SK-N-SH treated with all-trans-retinoic acid at 6 μM for 48 hours (cell line): ENCODE measurements around the gene OPA3.

ENCODE experiments used
- ATAC-seq: fragments of 200-7000 bp; cut with Tn5 transposase; 3 replicates; pipeline ENCODE4 v1.9.1; 2020; ENCODE audit warnings: mild to moderate bottlenecking, moderate library complexity
- ARNTL ChIP-seq: fragments of 450-650 bp; formaldehyde crosslinking; IDR thresholded peaks from 2 replicates; pipeline ENCODE4 v1.5.0; 2020; ENCODE audit warnings: low read depth, mild to moderate bottlenecking, moderate library complexity, borderline replicate concordance
- BACH2 ChIP-seq: fragments of 250-450 bp; sonication (Bioruptor Pico); IDR thresholded peaks from 2 replicates; pipeline ENCODE4 v1.9.0; 2021; ENCODE audit warnings: mild to moderate bottlenecking, borderline replicate concordance
- CSDC2 ChIP-seq: fragments of 250-450 bp; sonication (Bioruptor Pico); IDR thresholded peaks from 2 replicates; pipeline ENCODE4 v1.5.0; 2020; ENCODE audit warnings: mild to moderate bottlenecking, moderate library complexity
- ESRRG ChIP-seq: fragments of 250-450 bp; sonication (Bioruptor Pico); IDR thresholded peaks from 2 replicates; pipeline ENCODE4 v1.6.1; 2021; ENCODE audit warnings: mild to moderate bottlenecking
- GLIS3 ChIP-seq: fragments of 250-450 bp; sonication (Bioruptor Pico); IDR thresholded peaks from 2 replicates; pipeline ENCODE4 v1.5.0; 2020; ENCODE audit warnings: mild to moderate bottlenecking, moderate library complexity
- ISL1 ChIP-seq: fragments of 250-450 bp; sonication (Bioruptor Pico); IDR thresholded peaks from 2 replicates; pipeline ENCODE4 v2.1.2; 2022; ENCODE audit warnings: mild to moderate bottlenecking, moderate library complexity
- OSR1 ChIP-seq: fragments of 250-450 bp; sonication (Bioruptor Pico); IDR thresholded peaks from 2 replicates; pipeline ENCODE4 v1.8.0; 2022; ENCODE audit warnings: moderate library complexity, mild to moderate bottlenecking, inconsistent platforms
- PPARA ChIP-seq: fragments of 250-450 bp; sonication (Bioruptor Pico); IDR thresholded peaks from 2 replicates; pipeline ENCODE4 v1.5.0; 2020; ENCODE audit warnings: mild to moderate bottlenecking, borderline replicate concordance
- RARB ChIP-seq: fragments of 250-450 bp; sonication (Bioruptor Pico); IDR thresholded peaks from 2 replicates; pipeline ENCODE4 v1.8.0; 2021; ENCODE audit warnings: mild to moderate bottlenecking, moderate library complexity
- SNAI2 ChIP-seq: fragments of 250-450 bp; sonication (Bioruptor Pico); IDR thresholded peaks from 2 replicates; pipeline ENCODE4 v1.5.0; 2020; ENCODE audit warnings: mild to moderate bottlenecking, moderate library complexity
- TCF4 ChIP-seq: fragments of 250-450 bp; sonication (Bioruptor Pico); IDR thresholded peaks from 2 replicates; pipeline ENCODE4 v1.8.0; 2021; ENCODE audit warnings: mild to moderate bottlenecking, moderate library complexity, borderline replicate concordance
- TOX ChIP-seq: fragments of 250-450 bp; sonication (Bioruptor Pico); IDR thresholded peaks from 2 replicates; pipeline ENCODE4 v1.8.0; 2021; ENCODE audit warnings: mild to moderate bottlenecking, moderate library complexity, borderline replicate concordance
- ZC3H10 ChIP-seq: fragments of 250-450 bp; sonication (Bioruptor Pico); IDR thresholded peaks from 2 replicates; pipeline ENCODE4 v1.5.1; 2021; ENCODE audit warnings: mild to moderate bottlenecking, moderate library complexity
- ZFP30 ChIP-seq: fragments of 450-650 bp; formaldehyde crosslinking; IDR thresholded peaks from 2 replicates; pipeline ENCODE4 v1.5.0; 2022; ENCODE audit warnings: mild to moderate bottlenecking, moderate library complexity
- ZNF565 ChIP-seq: fragments of 450-650 bp; formaldehyde crosslinking; conservative IDR thresholded peaks from 2 replicates; pipeline ENCODE4 v1.5.0; 2020; ENCODE audit warnings: low read depth, mild to moderate bottlenecking, moderate library complexity
- ZNF70 ChIP-seq: fragments of 450-650 bp; formaldehyde crosslinking; IDR thresholded peaks from 2 replicates; pipeline ENCODE4 v1.5.0; 2020; ENCODE audit warnings: mild to moderate bottlenecking, moderate library complexity
- ZNF8 ChIP-seq: fragments of 450-650 bp; formaldehyde crosslinking; IDR thresholded peaks from 2 replicates; pipeline ENCODE4 v1.5.0; 2020; ENCODE audit warnings: mild to moderate bottlenecking, moderate library complexity
- TF ChIP-seq, protein P1 (sequence below): fragments of 250-450 bp; sonication (Bioruptor Pico); IDR thresholded peaks from 2 replicates; pipeline ENCODE4 v1.5.1; 2021; ENCODE audit warnings: mild to moderate bottlenecking, moderate library complexity
- TF ChIP-seq, protein P2 (sequence below): fragments of 250-450 bp; sonication (Bioruptor Pico); IDR thresholded peaks from 2 replicates; pipeline ENCODE4 v1.5.0; 2020; ENCODE audit warnings: mild to moderate bottlenecking, moderate library complexity
- TF ChIP-seq, protein P3 (sequence below): fragments of 250-450 bp; sonication (Bioruptor Pico); IDR thresholded peaks from 2 replicates; pipeline ENCODE4 v1.8.0; 2020; ENCODE audit warnings: mild to moderate bottlenecking, moderate library complexity, borderline replicate concordance
- TF ChIP-seq, protein P4 (sequence below): fragments of 250-450 bp; sonication (Bioruptor Pico); IDR thresholded peaks from 2 replicates; pipeline ENCODE4 v1.8.0; 2021; ENCODE audit warnings: low read depth, mild to moderate bottlenecking, moderate library complexity, borderline replicate concordance

Gene OPA3

DNA sequence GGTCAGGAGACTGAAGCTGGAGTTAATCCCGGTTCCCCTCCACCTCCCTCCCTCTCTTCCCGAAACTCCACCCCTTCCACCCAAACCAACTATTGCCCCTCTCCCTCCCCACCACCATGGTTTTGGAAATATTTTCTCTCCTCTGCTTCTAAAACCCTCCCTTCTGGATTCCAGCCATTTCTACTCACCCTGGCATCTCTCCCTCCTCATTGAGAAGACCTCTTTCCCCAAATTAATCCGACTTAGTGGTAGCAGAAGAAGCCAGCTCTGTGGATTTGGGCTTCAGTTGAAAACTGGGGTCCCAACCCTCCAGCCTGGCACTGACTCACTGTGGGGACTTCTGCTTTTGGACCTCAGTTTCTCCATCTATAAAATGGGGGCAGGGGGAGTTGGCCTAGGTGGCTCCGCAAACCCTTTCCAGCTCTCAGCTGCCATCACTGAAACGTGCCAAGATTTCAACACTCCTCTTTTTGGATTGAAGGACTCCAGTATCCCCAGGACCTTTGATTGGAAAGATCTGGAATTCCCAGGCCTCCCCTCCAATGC lies 15.8 kb upstream of the OPA3 start:
- no peak for ATAC-seq
- TF ChIP-seq ZNF8, result no peak
- TF ChIP-seq, protein P1, sequence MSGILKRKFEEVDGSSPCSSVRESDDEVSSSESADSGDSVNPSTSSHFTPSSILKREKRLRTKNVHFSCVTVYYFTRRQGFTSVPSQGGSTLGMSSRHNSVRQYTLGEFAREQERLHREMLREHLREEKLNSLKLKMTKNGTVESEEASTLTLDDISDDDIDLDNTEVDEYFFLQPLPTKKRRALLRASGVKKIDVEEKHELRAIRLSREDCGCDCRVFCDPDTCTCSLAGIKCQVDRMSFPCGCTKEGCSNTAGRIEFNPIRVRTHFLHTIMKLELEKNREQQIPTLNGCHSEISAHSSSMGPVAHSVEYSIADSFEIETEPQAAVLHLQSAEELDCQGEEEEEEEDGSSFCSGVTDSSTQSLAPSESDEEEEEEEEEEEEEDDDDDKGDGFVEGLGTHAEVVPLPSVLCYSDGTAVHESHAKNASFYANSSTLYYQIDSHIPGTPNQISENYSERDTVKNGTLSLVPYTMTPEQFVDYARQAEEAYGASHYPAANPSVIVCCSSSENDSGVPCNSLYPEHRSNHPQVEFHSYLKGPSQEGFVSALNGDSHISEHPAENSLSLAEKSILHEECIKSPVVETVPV (CRISPR knock-in tag), result no peak
- TF ChIP-seq, protein P2, sequence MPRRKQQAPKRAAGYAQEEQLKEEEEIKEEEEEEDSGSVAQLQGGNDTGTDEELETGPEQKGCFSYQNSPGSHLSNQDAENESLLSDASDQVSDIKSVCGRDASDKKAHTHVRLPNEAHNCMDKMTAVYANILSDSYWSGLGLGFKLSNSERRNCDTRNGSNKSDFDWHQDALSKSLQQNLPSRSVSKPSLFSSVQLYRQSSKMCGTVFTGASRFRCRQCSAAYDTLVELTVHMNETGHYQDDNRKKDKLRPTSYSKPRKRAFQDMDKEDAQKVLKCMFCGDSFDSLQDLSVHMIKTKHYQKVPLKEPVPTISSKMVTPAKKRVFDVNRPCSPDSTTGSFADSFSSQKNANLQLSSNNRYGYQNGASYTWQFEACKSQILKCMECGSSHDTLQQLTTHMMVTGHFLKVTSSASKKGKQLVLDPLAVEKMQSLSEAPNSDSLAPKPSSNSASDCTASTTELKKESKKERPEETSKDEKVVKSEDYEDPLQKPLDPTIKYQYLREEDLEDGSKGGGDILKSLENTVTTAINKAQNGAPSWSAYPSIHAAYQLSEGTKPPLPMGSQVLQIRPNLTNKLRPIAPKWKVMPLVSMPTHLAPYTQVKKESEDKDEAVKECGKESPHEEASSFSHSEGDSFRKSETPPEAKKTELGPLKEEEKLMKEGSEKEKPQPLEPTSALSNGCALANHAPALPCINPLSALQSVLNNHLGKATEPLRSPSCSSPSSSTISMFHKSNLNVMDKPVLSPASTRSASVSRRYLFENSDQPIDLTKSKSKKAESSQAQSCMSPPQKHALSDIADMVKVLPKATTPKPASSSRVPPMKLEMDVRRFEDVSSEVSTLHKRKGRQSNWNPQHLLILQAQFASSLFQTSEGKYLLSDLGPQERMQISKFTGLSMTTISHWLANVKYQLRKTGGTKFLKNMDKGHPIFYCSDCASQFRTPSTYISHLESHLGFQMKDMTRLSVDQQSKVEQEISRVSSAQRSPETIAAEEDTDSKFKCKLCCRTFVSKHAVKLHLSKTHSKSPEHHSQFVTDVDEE, result no peak
- no peak for TF ChIP-seq ESRRG
- TF ChIP-seq TCF4 (CRISPR knock-in tag), result no peak
- TF ChIP-seq, protein P3, sequence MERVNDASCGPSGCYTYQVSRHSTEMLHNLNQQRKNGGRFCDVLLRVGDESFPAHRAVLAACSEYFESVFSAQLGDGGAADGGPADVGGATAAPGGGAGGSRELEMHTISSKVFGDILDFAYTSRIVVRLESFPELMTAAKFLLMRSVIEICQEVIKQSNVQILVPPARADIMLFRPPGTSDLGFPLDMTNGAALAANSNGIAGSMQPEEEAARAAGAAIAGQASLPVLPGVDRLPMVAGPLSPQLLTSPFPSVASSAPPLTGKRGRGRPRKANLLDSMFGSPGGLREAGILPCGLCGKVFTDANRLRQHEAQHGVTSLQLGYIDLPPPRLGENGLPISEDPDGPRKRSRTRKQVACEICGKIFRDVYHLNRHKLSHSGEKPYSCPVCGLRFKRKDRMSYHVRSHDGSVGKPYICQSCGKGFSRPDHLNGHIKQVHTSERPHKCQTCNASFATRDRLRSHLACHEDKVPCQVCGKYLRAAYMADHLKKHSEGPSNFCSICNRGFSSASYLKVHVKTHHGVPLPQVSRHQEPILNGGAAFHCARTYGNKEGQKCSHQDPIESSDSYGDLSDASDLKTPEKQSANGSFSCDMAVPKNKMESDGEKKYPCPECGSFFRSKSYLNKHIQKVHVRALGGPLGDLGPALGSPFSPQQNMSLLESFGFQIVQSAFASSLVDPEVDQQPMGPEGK, result no peak

DNA sequence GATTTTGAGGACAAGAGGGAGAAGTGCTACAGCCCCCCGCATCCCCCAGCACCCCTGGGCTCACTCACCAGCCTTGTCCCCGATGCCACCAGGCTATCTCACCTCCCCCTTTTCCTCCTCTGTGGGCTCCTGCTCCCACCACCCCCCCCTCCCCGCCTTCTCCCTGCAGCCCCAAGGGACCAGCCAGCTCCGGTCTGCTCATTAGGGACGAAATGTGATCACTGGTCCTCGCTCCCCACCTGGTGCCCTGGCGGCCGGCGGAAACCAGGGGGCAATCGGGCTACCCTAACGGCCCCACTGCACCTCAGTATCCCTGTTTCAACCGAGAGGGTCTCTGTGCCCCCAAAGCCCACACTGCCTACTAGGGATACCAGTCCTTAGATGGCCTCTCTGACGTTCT lies 14.7 kb upstream of the OPA3 start:
- ATAC-seq, result no peak
- TF ChIP-seq ZC3H10 (CRISPR knock-in tag) (no peak), TCF4 (CRISPR knock-in tag) (no peak), RARB (CRISPR knock-in tag) (no peak)

DNA sequence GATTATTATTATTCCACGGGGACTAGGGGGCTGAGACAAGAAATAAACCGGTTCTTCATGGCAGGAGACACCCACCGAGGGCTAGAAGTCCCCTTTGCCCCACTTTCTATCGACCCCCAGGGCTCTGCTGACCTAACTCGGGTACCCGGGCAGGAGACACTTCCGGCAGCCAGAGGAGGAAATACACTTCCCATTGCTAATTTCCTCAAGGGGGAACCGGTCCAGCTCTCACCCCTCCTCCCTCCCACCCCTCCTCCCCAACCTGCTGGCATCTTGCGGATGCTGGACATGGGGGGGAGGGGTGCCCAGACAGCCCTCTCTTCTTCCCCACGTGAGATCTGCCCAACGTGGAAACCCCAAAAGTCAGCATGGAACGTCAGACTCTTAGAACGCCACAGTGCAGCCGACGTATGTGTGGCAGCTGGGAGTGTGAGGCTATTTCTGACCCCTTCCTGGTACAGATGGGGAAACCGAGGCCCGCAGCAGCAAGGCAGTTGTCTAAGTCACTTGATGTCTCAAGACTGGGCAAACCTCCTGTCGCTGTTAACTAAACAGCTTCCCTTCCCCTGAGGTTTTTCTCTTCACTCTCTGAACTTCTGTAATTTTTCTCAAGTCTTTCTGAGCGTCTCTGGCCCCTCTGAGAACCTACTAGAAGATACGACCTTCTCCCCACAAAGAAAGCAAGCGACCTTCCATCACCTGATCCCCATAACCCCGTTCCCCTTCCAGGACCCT lies 13.8 kb upstream of the OPA3 start:
- TF ChIP-seq ZNF565 (no peak), CSDC2 (CRISPR knock-in tag) (no peak), GLIS3 (no peak), ARNTL (CRISPR knock-in tag) (no peak), RARB (CRISPR knock-in tag) (no peak), PPARA (CRISPR knock-in tag) (no peak), ISL1 (CRISPR knock-in tag) (no peak), ZNF70 (CRISPR knock-in tag) (no peak), BACH2 (no peak), TCF4 (CRISPR knock-in tag) (no peak), OSR1 (CRISPR knock-in tag) (no peak), ZFP30 (no peak), TOX (CRISPR knock-in tag) (no peak), ZNF8 (no peak), SNAI2 (CRISPR knock-in tag) (no peak), ZC3H10 (CRISPR knock-in tag) (no peak)
- TF ChIP-seq, protein P1 (CRISPR knock-in tag), result no peak
- TF ChIP-seq, protein P2, result no peak
- TF ChIP-seq, protein P3, result no peak
- TF ChIP-seq, protein P4, sequence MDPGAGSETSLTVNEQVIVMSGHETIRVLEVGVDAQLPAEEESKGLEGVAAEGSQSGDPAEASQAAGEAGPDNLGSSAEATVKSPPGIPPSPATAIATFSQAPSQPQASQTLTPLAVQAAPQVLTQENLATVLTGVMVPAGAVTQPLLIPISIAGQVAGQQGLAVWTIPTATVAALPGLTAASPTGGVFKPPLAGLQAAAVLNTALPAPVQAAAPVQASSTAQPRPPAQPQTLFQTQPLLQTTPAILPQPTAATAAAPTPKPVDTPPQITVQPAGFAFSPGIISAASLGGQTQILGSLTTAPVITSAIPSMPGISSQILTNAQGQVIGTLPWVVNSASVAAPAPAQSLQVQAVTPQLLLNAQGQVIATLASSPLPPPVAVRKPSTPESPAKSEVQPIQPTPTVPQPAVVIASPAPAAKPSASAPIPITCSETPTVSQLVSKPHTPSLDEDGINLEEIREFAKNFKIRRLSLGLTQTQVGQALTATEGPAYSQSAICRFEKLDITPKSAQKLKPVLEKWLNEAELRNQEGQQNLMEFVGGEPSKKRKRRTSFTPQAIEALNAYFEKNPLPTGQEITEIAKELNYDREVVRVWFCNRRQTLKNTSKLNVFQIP (CRISPR knock-in tag), result no peak
- ATAC-seq, result peak; percentile 25; the same call in 2 of the 3 replicates
